GM19043 (cell line): ENCODE results near the gene RNF144B.
"Not testable (repeated sequence)": the region's sequence is repeated elsewhere in the genome, so short reads cannot be mapped to it uniquely, and the experiment has no call there.

Experiments used
- ATAC-seq: cut with Tn5 transposase; IDR thresholded peaks from one replicate; pipeline ENCODE4 v1.9.1; 2021; ENCODE audit warnings: low read depth; ENCODE audit not compliant: unreplicated experiment

The RNF144B gene

DNA sequence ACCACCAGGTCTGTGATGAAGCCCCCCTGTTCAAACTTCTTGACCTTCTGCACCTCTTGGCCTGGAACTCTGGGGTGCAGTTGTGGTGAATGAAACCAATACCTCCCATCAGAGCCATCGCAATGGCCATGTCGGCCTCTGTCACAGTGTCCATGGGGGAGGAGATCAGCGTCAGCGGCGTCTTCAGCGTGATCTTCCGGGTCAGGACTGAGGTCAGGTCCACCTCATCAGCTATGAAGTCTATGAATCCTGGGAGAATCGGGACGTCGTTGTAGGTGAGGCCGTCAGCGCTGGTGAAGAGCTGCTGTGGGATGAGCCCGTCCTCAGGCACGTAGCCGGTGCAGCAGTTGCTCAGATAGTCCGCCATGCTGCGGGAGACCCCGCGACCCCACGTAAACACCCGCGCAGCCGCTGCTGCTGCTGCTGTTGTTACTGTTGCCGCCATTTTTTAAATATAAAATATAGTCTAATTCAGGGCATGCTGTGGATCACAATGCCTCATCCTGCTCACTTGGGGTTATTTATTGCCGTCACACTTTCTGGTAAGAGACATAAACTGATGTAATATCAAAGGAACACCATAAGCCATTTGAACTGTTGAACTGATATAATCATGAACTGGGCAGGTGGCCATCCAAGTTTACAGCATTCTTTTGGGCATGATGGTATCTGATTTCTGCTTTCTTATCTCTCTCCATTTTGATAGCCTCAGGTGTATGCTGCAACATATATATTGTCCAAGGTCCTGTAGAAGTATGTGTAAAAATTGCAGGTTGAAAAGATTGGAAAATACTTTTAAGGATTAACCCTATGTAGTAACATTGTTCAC, 18.7 kb upstream of the RNF144B start:
- no peak for ATAC-seq

DNA sequence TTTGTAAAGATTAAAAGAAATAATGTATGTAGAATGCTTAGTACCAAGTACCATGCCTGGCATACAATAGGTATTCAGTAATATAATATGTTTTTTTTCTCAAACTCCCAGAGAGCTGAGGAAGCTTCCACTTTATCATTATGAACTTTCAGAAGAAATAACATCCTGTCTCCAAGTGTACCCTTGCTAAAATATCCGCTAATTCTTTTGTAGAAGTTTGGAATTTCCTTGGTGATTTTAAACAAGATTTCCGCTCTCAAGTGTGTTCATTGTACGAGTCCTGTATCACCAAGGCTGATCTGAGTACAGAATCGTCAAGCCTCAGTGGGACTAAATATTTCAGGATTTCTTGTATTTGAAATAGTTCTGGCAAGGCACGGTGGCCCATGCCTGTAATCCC, 16.1 kb upstream of the RNF144B start:
- no peak for ATAC-seq

DNA sequence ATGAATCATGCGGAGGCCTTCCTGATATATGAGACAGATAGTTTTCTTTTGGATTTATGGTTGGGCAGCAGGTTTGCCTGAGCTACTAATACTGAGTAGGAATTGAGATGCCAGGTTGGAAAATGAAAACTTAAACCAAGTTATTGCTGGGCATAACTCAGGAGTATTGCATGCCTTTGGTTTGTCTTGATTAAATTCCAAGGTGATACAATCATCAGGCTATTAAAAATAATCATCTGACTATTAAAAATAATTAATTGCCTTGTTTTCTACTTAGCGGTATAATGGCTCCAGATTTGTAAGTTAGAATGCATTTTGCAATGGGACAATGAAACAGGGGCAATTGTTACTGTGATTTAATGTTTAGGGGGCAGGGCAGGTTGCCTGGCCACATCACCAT, 15.5 kb upstream of the RNF144B start:
- ATAC-seq, result no peak

DNA sequence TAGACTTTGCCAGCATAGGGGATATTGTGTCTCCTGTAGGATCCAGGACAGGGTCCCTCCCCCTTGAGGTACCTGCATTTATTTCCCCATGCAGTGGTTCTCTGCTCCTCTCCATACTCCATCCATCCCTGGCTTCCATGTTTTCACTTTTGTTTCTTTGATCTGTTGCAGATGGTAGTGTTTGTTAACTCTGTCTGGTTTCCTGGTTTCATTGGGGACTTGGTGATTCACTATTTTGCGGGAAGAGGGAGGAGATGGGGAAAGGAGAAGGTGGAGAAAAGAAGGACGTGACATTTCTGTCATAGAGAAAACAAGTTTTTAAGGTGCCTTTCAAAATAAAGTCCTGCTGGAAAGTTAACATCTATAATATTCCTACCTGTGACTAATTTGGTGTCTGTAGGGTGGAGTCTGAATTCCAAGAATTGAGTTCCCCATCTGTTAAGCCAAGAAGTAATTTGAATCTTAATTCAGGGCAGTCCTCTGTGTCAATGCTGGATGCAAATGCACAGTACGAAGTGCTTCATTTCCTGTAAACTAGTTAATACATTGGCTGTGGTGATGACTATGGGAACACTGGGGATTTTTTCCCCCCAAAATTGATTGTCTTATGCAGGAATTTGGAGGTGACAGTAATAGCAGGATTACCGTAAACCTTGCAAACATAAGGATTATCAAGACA, 6.9 kb upstream of the RNF144B start:
- ATAC-seq, result no peak

DNA sequence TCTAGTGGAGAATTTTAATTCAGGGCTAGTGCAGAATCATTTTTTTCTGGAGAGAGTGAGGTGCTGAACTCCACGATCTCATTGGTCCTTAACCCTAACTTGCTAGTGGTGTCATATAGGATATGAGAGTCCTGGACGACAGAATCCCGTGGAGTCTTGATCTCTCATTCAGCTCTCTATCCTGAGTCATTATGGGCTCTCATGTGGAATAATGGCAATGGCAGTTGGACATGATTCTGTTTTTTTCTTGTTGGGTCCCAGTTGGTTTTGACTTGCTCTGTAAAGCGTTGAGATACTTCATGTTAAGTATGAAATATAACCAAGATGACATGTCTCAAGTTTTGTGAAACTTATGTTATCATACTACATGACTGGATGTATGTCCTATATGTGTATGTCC, 6.3 kb upstream of the RNF144B start:
- ATAC-seq, result no peak

DNA sequence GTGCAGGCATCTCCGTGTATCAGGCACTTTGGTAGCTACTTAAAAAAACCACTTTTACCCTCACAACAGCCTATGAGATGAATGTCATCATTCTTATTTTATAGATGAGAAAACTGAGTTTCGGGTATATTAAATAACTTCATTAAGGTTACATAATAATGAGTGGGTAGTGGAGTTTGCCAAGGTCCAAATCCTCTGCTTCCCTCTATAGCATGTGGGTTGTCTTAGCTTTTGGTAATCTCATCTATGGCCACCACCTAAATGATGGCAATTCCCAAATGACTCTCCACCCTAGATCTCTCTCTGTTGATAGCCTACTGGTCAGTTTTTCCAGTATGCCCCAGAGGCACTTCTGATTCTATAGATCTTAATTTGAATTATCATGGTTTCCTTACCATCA, 3.7 kb upstream of the RNF144B start:
- no peak for ATAC-seq

DNA sequence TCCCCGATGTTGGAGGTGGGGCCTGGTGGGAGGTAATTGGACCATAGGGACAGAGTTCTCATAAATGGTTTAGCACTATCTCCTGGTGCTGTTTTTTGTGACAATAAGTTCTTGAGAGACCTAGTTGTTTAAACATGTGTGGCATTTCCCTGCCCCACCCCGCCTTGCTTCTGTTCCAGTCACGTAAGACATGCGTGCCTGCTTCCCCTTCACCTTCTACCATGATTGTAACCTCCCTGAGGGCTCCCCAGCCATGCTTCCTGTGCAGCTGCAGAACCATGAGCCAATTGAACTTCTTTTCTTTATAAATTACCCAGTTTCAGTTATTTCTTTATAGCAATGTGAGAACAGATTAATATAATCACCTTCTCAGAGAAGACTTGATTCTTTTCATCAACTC, 2.5 kb upstream of the RNF144B start:
- no peak for ATAC-seq

DNA sequence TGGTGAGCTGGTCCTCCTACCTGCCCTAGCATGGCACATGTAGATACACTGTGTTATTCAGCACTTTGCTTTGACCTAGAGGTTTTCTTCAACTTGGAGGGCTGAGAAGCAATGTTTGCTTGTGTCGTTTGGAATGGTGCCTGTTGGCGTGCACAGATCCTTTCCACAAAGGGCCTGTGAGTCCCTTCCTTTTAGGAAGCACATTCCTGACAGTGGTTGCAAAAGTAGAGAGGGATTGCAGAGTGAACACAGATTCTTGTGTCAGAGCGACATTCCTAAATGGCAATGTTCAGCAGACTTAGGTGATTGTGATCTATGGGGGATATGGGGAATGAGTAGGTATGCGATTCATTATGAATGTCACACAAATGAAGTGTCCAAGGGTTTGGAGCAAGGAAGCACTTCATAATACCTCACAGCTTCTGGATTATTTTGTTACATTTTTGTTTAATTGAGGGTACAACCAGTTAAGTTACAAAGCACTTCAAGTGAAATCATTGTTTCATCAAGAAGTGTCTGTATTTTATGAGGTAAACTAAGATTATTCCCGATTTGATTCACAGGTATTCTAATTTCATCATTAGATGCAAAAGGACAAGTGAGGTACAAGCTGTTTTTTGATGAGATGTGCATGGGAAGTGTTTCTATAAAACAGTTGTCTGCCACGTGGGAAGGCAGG, 713 bp upstream of the RNF144B start:
- no peak for ATAC-seq

DNA sequence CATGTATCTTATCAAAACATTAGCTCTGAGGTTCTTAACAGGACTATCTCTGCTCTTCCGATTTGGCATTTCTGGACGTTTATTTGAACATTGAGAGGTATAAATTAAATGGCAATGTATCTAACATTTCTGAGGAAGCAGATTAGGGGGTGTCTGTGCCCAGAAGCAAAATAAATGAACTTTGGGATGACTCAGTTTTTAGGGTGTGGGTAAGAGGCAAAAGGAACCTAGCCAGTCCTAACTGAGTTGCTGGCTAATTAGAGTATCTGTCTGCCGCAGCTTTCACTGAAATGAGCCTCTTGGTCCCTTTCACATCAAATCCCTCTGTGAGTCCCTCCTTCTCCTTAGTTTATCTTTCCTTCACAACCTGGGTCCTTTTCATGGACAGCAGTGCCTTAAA, 1.1 kb downstream of the RNF144B start:
- ATAC-seq, result no peak

DNA sequence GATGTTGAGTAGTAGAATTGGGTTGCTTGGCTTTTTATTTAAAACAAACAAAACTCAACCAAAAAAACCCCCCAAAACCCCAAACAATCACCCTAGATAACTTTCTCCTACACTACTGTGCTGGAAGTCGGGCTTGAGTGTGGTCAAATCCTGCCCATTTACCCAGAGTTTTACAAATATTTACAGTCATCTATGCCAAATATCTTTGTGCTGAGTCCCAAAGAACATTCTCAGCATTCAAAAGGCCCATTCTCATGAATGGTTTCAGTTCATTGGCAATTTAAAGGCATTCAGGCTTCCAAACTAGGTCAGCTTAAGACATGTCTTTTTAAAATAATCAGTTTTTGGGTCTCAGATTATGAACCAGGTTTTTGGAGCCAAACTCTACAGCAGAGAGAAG, 1.8 kb downstream of the RNF144B start:
- ATAC-seq, result no peak

DNA sequence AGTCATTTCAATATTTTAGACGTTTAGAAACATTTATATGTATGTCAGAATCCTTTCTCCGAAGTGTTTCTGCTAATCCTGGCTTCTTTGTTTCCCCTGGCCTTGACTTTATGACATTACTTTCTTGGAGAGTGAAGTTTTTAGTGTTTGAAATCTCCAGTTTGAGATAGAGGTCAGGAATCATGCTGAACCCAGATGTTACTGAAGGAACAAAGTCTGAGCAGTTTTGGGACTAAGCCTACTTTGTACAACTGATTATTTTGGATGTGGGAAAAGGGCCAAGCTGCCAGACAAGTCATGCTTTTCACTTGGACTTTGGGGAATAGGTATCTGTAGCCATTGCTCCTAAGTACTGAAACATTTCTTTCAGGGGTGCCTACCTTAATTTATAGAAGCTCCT, 2.3 kb downstream of the RNF144B start:
- ATAC-seq, result no peak

DNA sequence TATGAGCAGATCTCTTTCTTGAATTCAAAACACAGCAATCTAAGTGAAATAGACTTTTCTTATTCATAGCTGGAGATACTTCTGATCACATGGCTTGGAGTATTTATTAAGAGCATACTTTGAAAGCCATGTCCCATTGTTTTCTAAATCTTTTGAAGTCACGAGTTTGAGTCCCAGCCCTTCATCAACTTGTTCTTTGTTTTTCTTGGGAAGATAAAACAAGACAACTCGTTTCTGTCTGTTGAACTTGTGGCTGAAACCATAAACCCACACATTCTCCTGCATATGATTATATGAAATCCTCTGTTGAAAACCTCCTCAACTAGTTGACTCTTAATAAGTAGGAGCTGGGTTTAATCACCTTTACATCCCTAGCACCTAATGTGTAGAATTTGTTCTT, 3.3 kb downstream of the RNF144B start:
- no peak for ATAC-seq

DNA sequence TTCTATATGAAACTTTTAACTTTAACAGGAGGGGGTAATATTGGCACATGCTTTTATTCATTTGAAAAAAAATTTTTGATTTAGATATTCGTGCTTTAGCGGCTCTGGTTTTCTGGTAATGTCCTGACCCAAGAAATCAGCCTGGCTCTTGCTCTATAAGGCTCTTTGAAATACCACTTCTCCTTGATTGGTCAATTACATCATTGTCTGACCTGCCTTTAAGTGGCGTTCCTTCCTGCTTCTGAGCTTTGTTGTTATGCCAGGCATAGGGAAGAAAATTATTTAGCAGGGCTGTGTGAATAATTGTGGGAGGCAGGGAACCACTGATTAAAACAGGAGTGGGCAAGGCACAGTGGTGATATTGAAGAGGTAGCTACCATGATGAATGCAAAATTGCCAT, 3.9 kb downstream of the RNF144B start:
- no peak for ATAC-seq

DNA sequence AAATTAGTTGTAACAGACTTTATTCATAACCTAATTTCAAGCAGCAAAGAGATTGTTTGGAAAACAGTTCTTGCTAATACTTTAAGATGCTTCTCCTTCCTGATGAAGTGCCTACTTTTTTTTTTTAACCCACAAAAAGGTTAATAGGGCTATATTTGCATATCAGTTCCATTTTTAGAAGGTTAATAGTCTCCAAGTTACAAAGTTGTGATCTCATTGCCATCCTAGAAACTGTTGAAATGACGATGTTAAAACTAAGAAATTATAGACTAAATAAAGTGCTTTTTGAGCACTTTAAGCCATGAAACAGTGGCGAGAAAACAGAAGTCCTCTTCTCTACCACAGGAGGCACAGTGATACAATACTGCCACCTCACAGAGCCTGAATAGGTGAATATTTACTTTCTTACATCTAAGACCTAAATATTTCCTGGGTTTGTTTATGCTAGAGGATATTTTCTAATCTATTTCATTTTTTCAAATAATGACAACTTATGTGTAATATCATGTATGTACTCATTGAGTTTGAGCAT, 5.3 kb downstream of the RNF144B start:
- no peak for ATAC-seq

DNA sequence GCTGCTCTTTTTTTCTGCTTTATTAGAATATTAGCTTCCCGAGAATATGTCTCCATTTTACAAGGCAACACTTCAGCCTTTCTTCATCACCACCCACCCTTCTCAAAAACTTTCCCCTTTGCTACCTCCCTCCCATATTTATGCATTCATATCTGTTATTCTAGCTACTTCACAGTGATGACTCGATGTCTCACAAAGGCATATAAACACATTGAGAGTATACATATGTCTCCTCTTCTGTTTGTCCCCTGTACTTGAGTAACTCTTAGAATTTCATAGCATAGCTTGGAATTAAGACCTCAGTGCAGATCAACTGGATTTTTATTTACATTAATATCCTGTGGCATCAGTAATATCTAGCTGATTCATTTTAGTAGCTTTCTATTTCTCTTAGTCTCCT, 6.5 kb downstream of the RNF144B start:
- ATAC-seq, result no peak

DNA sequence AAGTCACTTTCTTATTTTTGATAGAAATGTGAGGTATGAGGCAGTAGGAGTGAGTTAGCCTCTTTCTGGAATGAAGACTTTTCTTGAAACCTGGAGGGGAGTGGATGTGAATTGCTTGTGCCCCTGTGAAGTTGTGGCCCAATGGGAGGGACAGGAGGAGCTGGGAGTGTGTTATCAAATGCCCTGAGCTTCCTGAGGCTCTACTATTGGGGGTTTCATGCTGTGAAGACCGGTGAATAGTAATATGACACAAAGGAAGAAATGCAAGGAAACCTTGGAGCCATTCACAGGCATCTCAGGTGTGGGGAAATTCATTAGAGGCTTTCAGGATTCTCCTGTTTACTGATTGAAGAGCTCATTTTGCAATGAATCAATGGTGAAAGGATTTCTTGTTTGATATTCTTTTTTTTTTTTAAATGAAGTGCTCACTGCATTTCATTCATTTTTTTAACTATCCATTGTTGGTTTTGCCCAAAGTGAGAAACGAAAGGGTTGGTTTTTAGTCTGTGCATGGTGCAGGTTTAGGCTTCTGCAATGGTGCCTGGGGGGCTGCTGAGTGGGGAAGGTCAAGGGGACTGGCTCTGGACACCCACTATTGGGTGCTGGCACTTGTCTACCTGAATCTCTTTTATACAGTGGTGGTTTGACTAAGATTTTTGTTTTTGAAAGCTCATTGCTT, 8.2 kb downstream of the RNF144B start:
- no peak for ATAC-seq

DNA sequence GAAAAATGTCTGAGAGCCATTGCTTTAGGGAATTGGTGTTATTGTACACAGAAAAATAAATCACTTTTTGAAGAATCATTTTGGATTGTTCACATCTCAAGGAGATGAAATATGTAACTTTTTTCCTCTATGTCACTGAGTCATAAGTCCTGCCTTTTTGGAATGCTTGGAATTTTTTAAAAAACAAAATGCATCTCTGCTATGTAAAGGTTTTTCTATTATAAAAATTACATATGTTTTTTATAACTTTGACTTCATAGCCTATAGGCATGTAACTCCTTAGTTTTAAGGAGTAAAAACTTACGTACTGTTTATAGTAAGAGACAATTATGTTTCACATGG, 8.7 kb downstream of the RNF144B start:
- no peak for ATAC-seq

DNA sequence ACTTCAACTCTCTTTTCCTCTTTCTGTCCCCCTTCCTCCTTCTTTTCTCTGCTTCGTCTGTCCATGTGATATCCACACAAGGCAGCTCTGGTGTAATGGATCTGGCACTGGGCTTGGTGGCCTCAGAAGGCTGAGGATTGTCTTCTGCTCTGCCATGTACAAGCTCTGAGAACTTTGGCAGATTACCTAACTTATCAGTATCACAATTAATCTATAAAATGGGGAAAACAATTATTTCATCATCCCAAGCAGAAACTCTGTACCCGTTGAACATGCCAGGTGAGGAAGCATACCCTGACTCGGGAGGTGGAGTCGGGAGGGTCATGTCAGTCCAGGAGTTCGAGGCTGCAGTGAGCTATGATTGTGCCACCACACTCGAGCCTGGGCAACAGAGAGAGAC, 10.6 kb downstream of the RNF144B start:
- ATAC-seq, result no peak

DNA sequence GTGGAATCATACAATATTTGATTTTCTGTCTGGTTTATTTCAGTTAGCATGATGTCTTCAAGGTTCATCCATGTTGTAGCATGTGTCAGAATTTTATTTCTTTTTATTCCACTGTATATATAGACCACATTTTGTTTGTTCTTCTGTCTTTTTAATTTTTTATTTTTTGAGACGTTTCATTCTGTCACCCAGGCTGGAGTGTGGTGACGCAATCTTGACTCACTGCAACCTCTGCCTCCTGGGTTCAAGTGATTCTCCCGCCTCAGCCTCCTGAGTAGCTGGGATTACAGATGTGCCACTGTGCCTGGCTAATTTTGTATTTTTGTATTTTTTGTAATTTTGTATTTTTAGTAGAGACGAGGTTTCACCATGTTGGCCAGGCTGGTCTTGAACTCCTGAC, 11.1 kb downstream of the RNF144B start:
- not testable (repeated sequence) for ATAC-seq

DNA sequence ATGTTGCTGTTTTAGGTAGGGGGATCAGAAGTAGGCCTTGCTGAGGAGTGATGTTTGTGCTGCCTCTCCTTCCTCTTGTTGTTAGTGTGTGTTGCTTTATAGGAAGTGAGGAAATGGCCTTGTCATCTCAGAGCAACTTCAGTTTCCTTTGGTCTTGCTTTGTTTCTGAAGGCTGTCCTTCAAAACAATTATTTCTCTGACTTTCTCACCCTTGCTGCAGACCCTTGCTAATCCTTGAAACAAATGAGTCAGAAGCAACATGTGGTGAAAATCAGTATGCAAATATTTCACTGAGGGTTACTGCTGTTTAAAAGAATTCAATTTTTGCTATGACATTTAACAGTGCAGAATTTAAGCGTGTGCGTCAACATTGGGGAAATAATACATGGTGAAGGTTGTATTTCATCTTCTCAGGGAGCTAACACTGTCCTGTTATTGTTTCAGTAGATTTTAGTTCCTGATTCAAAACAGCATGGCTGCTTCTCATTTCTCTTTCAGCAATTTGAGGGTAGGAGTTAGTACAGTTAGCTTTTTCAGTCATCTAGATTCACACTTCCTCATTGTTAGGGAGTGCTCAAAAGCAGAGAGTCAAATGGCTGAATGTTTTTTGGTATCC, 13.8 kb downstream of the RNF144B start:
- peak; percentile 80 for ATAC-seq

DNA sequence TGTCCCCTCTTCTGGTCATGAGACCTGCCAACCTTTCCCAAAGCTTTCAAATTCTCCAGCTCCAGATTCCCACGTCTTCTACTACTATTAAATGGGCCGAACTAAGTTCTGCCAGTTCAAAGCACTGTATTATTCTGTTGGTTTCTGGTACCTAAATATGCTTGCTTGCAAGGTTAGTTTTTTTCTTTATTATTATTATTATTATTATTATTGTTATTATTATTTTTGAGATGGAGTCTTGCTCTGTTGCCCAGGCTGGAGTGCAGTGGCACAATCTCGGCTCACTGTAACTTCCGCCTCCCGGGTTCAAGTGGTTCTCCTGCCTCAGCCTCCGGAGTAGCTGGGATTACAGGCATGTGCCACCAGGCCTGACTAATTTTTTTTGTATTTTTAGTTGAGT, 17.8 kb downstream of the RNF144B start:
- not testable (repeated sequence) for ATAC-seq
